GM18951 (cell line): Measurements from ENCODE around the gene ATP13A1.

Experiments used
- POLR2A ChIP-seq: IDR thresholded peaks from 4 replicates; pipeline ENCODE4 v1.6.1; 2011; ENCODE audit warnings: mild to moderate bottlenecking; ENCODE audit not compliant: insufficient read length, insufficient read depth; ENCODE audit errors: extremely low read depth
- in situ Hi-C: fragments of 300-500 bp; cut with MboI; formaldehyde crosslinking; loops from one replicate; pipeline ENCODE4 v1.12.0; 2022; ENCODE audit warnings: low sequenced_read_pairs, mixed read lengths, inconsistent platforms; ENCODE audit not compliant: unreplicated experiment

ATP13A1 gene

GRCh38 chr19:19630062-19630414, 33.4 kb downstream of the ATP13A1 start:
- in situ Hi-C loops: loop anchor here (25.0 kb wide), 1 partner anchor 268 kb away; no protein-coding TSS in a partner anchor
- no peak for TF ChIP-seq POLR2A

DNA sequence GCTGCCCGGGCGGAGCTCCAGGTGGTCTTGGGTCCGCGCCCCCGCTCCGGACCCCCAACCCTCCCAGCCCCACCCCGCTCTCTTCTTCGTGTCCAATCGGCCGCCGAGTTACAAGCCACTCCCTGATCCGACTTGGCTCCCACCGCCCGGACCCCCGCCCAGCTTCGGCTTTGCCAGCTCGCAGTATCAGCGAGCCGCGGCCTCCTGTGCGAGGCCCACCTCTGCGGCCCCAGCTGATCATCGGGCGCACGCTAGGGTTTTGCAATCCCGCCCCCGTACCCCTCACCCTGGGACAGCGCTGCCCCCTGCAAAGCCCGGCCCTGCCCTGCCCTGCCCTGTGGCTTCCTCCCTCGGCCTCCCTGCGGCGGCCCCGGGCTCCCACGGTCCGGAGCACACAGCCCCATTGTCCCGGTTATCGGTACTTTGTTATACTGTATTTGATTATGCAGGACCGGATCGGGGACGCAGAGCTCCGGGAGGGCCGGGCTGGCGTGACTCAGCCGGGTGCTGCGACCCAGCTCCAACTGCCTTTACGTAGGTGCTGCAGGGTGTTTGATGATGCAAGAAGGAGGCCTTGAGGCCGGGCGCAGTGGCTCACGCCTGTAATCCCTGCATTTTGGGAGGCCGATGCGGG, 34.9 kb downstream of the ATP13A1 start:
- in situ Hi-C loops: loop anchor here (25.0 kb wide), 1 partner anchor 266 kb away; no protein-coding TSS in a partner anchor
- TF ChIP-seq POLR2A: no peak

DNA sequence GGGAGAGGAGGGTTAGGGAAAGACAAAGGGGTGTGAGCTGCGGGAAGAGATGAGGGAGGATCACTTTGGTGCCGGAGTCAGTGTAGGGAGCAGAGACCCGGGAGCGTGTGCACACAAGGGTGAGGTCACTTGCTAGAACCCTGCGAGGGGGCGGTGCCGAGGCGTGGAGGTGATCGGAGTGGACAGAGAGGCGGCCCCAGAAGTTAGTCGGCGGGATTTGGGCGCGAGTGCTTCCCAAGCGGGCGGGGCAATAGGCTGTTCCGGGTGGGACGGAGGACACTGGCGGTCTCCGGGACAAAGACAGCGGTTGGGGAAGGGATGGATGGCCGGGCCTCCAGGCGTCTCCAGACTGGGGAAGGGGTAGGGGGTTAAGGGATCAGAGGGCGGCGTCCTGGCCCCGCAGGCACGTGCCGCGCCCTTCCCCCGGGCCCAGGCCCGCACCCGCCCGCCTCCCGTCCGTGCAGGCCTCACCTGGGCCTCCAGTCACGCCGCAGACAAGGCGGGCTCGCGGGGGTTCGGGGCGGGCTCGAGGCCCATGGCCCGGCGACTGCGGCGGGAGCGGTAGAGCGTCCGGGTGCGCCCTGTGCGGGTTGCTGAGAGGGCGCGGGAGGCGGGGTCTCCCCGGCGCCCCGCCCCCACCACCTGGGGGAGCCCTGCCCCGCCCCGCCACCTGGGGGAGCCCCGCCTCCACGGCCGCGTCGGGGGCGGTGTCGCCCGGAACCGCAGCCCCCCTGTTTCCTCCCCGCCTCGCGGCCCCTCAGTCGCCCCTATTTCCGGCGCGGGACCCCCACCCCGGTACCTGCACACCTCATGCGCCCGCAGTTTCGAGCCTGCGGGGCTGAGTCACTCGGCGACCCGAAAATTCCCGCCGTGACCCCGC, 35.6 kb downstream of the ATP13A1 start, which contains the start of gene LPAR2:
Gene LPAR2, minus strand, starts transcription at position 600 of the 880 bp plus-strand sequence. CDS start 945 bp downstream, outside the sequence.
- peak; percentile 55 for TF ChIP-seq POLR2A

GRCh38 chr19:19626516-19627472, 36.7 kb downstream of the ATP13A1 start:
- no peak for TF ChIP-seq POLR2A
- in situ Hi-C loops: loop anchor here (25.0 kb wide), 1 partner anchor 264 kb away; no protein-coding TSS in a partner anchor

More for the DNA sequence above, 35.6 kb downstream of the ATP13A1 start, which contains the start of gene LPAR2:
- in situ Hi-C loops: loop anchor here (25.0 kb wide), 1 partner anchor 266 kb away; no protein-coding TSS in a partner anchor

GRCh38 chr19:19624032-19624570, 39.4 kb downstream of the ATP13A1 start:
- in situ Hi-C loops: no loop called here
- TF ChIP-seq POLR2A: no peak

DNA sequence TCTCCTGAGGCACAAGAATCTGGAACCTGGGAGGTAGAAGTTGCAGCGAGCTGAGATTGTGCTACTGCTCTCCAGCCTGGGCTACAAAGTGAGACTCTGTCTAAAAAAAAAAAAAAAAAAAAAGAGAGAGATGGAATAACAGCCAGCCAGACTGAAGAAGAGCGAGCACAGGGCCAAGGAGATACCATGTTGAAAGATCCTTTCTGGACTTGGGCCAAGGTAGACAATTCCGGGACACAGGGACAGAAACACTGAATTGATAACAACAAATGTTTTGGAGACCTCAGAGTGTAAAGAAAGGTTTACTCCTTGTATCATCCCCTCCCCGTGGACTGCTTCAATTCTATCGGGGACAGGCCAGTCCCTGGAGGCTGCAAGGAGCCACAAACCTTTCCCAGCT, 40.1 kb downstream of the ATP13A1 start:
- in situ Hi-C loops: no loop called here
- no peak for TF ChIP-seq POLR2A

GRCh38 chr19:19619849-19620210, 43.6 kb downstream of the ATP13A1 start:
- no peak for TF ChIP-seq POLR2A
- in situ Hi-C loops: no loop called here

DNA sequence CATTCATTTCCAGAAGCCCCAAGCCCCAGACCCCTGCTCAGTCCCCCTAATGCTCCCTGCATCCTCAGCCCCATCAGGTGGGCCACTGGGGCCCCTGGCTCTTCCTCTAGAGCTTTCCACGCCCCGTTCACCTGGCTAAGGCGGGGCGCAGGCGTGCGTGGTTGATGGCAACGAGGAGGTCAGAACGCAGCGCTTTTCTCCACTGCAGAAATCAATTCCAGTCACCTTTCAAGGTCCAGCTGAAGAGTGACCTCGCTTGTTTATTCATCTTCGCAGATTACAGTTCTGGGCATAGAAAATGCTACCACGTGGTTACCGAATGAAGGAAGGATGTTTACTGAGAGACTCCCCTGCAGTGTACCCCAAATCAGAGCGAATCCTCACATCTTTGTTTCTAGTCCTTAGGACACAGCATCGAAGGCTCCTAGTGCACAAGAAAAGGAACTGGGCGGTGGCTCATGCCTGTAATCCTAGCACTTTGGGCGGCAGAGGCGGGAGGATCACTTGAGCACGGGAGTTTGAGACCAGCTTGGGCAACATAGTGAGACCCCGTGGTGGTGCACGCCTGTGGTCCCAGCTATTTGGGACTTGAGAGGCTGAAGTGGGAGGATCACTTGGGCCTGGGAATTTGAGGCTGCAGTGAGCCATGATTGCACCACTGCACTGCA, 44.2 kb downstream of the ATP13A1 start:
- TF ChIP-seq POLR2A: no peak
- in situ Hi-C loops: no loop called here

DNA sequence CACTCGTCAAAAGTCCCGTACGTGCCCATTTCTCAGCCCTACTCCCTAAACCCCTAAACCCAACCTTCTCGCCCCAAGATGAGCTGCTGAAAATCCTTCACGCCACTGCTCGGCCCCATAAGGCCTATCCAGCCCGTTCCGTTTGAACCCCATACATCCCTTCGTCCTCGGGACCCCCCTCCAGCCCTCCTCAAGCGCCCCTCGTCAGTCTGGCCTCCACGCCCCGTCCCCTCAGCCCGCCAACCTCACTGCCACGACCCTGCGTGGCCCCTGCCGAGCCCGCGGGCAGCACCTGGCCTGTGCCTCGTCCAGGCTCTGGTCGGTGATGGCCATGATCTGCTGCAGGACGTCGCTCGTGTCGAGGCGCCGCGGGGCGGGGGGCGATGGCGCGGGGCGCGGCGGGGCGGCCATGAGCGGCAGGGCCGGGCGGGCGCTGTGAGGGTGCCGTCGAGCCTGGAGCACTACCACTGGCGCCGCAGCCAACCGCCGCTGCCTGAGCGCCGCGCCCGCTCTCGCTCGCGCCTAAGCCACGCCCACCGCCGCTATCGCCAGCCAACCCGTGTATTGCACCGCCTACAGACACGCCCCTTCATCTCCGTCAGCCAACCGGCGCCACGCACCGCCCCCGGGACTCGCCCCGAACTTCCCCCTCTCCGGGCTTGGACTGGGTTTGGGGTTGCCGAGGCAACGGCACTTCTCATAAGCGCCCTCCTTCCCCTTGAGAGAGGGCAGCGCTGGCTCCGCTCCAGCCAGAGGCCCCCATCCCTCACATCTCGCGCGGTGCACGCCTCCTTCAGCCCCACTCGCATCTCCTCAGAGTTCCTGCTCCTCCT, 45.0 kb downstream of the ATP13A1 start, which contains the start of gene PBX4:
Gene PBX4, minus strand, starts transcription at position 469 of the 833 bp plus-strand sequence. Its CDS starts 58 bp downstream, at position 411.
- in situ Hi-C loops: no loop called here
- peak; percentile 43 for TF ChIP-seq POLR2A

DNA sequence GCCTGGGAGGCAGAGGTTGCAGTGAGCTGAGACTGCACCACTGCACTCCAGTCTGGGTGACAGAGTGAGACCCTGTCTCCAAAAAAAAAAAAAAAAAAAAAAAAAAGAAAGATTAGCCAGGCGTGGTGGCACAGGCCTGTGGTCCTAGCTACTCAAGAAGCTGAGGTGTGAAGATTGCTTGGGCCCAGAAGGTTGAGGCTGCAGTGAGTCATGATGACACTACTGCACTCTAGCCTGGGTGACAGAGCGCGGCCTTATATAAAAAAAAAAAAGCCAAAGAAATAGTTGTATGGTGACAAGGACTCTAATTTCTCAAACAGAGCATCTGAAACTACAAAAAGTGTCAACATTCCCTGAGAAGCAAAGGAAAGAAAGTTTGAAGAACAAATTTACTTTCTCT, 48.4 kb downstream of the ATP13A1 start:
- no peak for TF ChIP-seq POLR2A
- in situ Hi-C loops: no loop called here

DNA sequence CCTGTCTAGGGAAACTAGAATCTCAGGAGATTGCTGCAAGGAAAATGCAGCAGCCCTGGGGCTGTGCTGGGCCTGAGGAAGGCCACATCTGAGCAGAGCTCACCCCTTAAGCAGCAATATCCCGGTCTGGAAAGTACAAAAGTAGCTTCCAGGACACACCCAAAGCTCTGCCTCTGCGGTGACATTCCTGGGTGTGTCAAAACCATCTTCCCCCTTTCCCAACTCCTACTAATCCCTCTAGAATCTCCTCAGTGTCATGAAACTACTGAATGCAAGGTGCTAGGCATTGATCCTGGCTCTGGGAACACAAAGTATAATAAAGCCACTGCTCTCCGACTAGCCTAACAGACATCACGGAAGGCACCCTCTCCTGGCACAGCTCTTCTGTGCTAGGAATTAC, 50.0 kb downstream of the ATP13A1 start:
- in situ Hi-C loops: no loop called here
- no peak for TF ChIP-seq POLR2A
